BLaER1 (cell line): ENCODE data around the gene EPHA1.

ENCODE experiments used
- H3K27ac ChIP-seq: shearing (Covaris generic); formaldehyde crosslinking; 2 replicates; pipeline ENCODE4 v1.8.1; 2022
- H3K27me3 ChIP-seq: shearing (Covaris generic); formaldehyde crosslinking; 2 replicates; pipeline ENCODE4 v1.8.1; 2022
- H3K36me3 ChIP-seq: shearing (Covaris generic); formaldehyde crosslinking; 2 replicates; pipeline ENCODE4 v1.8.1; 2022
- H3K4me1 ChIP-seq: shearing (Covaris generic); formaldehyde crosslinking; 2 replicates; pipeline ENCODE4 v1.8.1; 2022
- H3K4me2 ChIP-seq: shearing (Covaris generic); formaldehyde crosslinking; 2 replicates; pipeline ENCODE4 v1.8.1; 2022
- H3K4me3 ChIP-seq: shearing (Covaris generic); formaldehyde crosslinking; 2 replicates; pipeline ENCODE4 v1.8.1; 2022
- H3K9ac ChIP-seq: shearing (Covaris generic); formaldehyde crosslinking; 2 replicates; pipeline ENCODE4 v1.8.1; 2022
- H3K9me3 ChIP-seq: shearing (Covaris generic); formaldehyde crosslinking; 2 replicates; pipeline ENCODE4 v1.8.1; 2022
- H4K20me1 ChIP-seq: shearing (Covaris generic); formaldehyde crosslinking; 2 replicates; pipeline ENCODE4 v1.8.1; 2022
- Cebpa-rat ChIP-seq: shearing (Covaris generic); IDR thresholded peaks from 2 replicates; pipeline ENCODE4 v1.8.1; 2022

Gene EPHA1

GRCh38 chr7:143362131-143363015 is 46.3 kb downstream of the EPHA1 start, which contains the start of gene FAM131B:
Gene FAM131B, minus strand, starts transcription at chr7:143362713. Its CDS starts 110 bp downstream, at chr7:143362603.
- H3K27ac ChIP-seq = no peak within 1 kb of the TSS
- H3K4me3 ChIP-seq = peak within 1 kb of the TSS; percentile 71
- peaks cover 9% of the 10 kb centered on the region; the same call in 1 of the 2 replicates for H3K4me1 ChIP-seq
- H3K9ac ChIP-seq = peak within 1 kb of the TSS; percentile 38; the same call in 1 of the 2 replicates
- H3K36me3 ChIP-seq = no peaks in the 10 kb centered on the region
- peaks cover 26% of the 10 kb centered on the region for H4K20me1 ChIP-seq
- H3K27me3 ChIP-seq = peaks cover 80% of the 10 kb centered on the region
- H3K9me3 ChIP-seq = no peaks in the 10 kb centered on the region
- TF ChIP-seq Cebpa-rat = no peak
- H3K4me2 ChIP-seq = peak within 1 kb of the TSS; percentile 98

DNA sequence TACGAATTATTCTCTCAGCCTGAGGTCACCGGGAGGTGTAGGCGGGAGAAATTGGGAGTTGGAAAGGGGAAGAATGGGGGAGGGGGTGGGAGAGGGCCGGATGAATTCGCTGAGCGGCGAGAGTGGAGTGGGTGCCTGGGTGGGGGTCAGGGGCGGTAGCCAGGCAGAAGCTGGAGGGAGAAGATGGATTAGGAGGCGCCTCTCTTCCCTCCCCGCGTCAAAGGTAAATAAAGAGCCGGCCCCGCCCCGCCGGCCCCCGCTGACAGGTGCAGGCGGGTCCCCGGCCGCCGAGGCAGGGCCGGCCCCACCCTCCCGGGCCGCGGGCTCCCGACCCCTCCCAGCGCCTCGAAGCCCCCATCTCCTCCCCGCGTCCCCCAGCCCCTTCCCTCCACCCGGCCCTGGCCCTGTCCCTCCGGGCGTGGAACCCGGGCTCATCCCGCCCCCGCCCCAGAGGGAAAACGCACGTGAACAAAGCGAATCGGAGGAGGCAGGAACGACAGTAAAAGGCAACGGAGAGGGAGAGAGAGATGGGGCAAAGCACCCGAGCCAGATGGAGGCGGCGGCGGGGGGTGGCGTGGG is 47.0 kb downstream of the EPHA1 start:
- peaks cover 26% of the 10 kb centered on the region for H4K20me1 ChIP-seq
- peaks cover 9% of the 10 kb centered on the region; the same call in 1 of the 2 replicates for H3K4me1 ChIP-seq
- no peaks in the 10 kb centered on the region for H3K9me3 ChIP-seq
- no peaks in the 10 kb centered on the region for H3K36me3 ChIP-seq
- H3K27ac ChIP-seq = no peak overlapping the region
- H3K9ac ChIP-seq = no peak overlapping the region
- peak overlapping the region; percentile 98 for H3K4me2 ChIP-seq
- TF ChIP-seq Cebpa-rat = no peak
- H3K4me3 ChIP-seq = peak overlapping the region; percentile 71
- H3K27me3 ChIP-seq = peaks cover 80% of the 10 kb centered on the region

GRCh38 chr7:143360788-143361551 is 47.7 kb downstream of the EPHA1 start:
- H4K20me1 ChIP-seq = peaks cover 26% of the 10 kb centered on the region
- no peak overlapping the region for H3K9ac ChIP-seq
- no peaks in the 10 kb centered on the region for H3K9me3 ChIP-seq
- no peaks in the 10 kb centered on the region for H3K36me3 ChIP-seq
- H3K27me3 ChIP-seq = peaks cover 80% of the 10 kb centered on the region
- H3K27ac ChIP-seq = no peak overlapping the region
- no peak overlapping the region for H3K4me3 ChIP-seq
- H3K4me2 ChIP-seq = no peak overlapping the region
- TF ChIP-seq Cebpa-rat = no peak
- H3K4me1 ChIP-seq = peaks cover 9% of the 10 kb centered on the region; the same call in 1 of the 2 replicates

DNA sequence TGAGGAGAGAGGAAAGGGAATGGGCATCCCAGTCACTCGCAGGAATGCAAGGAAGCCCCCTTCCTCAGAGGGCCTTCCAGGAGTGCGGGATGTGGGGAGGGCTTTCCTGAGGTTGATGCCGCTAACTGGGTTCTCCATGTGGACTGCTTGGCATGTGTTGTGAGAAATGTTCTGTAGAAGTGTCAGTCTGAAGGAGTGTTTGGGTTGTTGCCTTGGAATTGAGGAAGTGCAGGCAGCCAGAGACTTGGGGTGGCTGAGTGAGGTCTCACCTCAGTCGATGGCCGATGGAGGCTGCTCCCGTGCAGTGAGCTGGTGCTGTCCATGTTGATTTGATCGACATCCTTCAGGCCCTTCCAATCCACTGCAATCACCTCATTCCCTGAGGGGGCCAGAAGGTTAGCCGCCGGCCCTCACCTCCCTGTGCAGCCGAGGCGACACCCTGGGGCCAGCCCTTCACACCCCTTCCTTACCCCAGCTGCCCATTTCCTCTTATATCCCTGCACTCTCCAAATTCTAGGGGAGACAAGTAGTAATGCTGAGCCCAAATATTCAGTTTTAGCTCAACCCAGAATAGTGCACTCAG is 48.8 kb downstream of the EPHA1 start:
- H3K9me3 ChIP-seq = no peaks in the 10 kb centered on the region
- H3K4me2 ChIP-seq = no peak overlapping the region
- H3K27me3 ChIP-seq = peaks cover 73% of the 10 kb centered on the region
- H4K20me1 ChIP-seq = peaks cover 26% of the 10 kb centered on the region
- no peak for TF ChIP-seq Cebpa-rat
- H3K27ac ChIP-seq = no peak overlapping the region
- H3K9ac ChIP-seq = no peak overlapping the region
- peaks cover 9% of the 10 kb centered on the region; the same call in 1 of the 2 replicates for H3K4me1 ChIP-seq
- no peak overlapping the region for H3K4me3 ChIP-seq
- no peaks in the 10 kb centered on the region for H3K36me3 ChIP-seq

DNA sequence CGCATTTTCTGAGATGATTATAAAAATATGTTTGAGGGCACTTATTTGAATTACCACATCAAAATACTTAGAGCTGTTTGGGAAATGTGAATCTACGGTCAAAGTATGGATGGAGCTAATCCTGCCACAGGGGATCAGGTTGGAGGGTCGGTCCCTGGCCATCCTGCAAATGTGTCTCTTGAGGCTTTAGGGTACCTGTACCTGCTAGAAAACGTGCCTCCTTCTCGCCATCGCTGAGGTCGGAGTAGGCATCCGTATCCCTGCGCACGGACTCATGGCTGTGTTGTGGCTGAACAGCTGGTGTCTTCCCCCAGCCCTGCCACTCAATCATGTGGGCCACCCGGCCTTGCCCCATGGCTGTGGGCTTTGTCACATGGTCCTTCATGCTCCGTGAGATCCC is 50.0 kb downstream of the EPHA1 start:
- Histone ChIP-seq H3K27me3 (peaks cover 60% of the 10 kb centered on the region), H3K9ac (no peak overlapping the region), H3K36me3 (no peaks in the 10 kb centered on the region), H3K4me1 (peaks cover 16% of the 10 kb centered on the region; the same call in 1 of the 2 replicates), H3K9me3 (no peaks in the 10 kb centered on the region), H3K27ac (no peak overlapping the region), H4K20me1 (peaks cover 25% of the 10 kb centered on the region), H3K4me3 (no peak overlapping the region), H3K4me2 (peak overlapping the region; percentile 32; the same call in 1 of the 2 replicates)
- TF ChIP-seq Cebpa-rat = no peak

DNA sequence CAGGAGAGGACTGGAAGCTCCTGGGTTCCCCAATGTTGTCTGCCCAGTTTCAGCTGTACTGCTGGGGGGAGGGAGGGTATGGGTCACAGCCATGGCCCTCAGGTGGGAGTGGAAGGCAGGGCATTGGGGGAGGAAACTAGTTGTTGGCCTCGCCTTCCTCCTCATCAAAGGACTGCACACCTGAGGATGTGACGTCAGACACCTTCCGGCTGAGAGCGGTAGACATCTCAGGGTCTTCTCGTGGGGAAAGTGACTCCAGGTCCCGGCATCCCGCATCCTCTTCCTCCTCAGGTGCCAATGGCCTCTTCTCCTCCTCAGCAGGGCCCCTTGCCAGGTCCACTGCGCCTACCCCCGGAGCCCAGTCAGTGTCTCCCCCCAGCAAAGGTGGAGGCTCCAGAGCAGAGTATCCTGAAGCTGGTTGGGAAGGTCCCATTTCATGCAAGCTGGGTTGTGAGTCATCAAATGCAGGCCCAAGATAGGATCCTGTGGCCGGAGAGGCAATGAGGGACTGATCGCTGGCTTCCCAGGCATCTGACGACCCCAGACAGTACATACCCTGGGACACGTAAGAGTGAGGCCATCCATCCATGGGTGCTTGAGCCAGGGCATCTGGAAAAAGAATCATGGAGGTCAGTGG is 52.1 kb downstream of the EPHA1 start:
- no peak for TF ChIP-seq Cebpa-rat

DNA sequence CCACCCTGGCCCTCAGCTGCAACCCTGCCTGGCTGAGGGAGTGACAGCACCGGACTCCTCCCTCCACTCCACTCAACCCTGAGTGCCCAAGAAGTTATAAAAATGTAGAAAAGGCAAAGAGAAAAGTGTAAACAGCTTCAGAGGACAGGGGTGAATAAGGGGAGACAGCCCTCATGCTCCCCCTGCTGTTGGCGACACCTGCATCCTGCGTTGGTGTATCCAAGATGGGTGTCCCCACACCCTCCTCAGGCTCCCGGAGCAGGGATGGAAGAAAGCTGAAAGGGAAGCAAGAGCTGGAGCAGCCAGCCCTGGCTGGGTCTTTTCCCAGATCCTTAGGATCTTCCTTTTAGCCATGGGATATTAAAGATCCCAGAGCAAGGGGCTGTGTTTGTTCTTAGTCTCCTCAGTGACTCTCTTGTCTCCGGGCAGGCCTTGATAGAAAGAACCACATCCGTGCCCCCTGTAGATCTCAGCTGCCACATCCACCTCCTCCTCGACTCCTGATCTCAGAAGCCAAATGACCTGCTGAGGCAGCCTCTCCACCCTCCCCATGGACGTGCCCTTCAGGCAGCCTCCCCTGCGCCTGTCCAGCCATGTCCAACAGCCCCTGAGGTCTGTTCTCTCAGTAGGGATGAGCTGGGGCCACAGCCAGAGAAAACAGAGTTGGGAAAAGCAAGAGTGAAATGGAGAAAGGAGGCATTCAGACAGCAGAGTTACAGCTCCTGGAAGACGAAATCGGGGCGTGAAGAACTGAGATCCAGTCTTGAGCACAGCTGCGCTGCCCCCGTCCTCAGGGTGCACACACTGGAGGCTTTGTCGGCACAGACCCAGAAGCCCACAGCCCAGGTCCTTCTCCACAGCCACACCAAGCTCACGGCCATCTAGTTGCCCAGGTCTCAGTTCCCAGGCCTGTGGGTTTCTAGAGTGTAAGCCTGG is 52.9 kb downstream of the EPHA1 start:
- peaks cover 31% of the 10 kb centered on the region for H3K27me3 ChIP-seq
- no peak overlapping the region for H3K4me3 ChIP-seq
- H3K4me1 ChIP-seq = peaks cover 19% of the 10 kb centered on the region; the same call in 1 of the 2 replicates
- H3K4me2 ChIP-seq = no peak overlapping the region
- 0 out of 2 replicates have a peak, but pooled peaks cover 13% of the 10 kb centered on the region for H4K20me1 ChIP-seq
- no peak for TF ChIP-seq Cebpa-rat
- no peaks in the 10 kb centered on the region for H3K9me3 ChIP-seq
- H3K9ac ChIP-seq = no peak overlapping the region
- no peaks in the 10 kb centered on the region for H3K36me3 ChIP-seq
- H3K27ac ChIP-seq = no peak overlapping the region

More for the DNA sequence above, 52.1 kb downstream of the EPHA1 start:
- no peak overlapping the region for H3K27ac ChIP-seq
- no peaks in the 10 kb centered on the region for H3K9me3 ChIP-seq
- H3K4me1 ChIP-seq = peaks cover 19% of the 10 kb centered on the region; the same call in 1 of the 2 replicates
- no peak overlapping the region for H3K4me3 ChIP-seq
- no peaks in the 10 kb centered on the region for H3K36me3 ChIP-seq
- 0 out of 2 replicates have a peak, but pooled peaks cover 16% of the 10 kb centered on the region for H4K20me1 ChIP-seq
- no peak overlapping the region for H3K4me2 ChIP-seq
- peaks cover 39% of the 10 kb centered on the region for H3K27me3 ChIP-seq
- H3K9ac ChIP-seq = no peak overlapping the region

DNA sequence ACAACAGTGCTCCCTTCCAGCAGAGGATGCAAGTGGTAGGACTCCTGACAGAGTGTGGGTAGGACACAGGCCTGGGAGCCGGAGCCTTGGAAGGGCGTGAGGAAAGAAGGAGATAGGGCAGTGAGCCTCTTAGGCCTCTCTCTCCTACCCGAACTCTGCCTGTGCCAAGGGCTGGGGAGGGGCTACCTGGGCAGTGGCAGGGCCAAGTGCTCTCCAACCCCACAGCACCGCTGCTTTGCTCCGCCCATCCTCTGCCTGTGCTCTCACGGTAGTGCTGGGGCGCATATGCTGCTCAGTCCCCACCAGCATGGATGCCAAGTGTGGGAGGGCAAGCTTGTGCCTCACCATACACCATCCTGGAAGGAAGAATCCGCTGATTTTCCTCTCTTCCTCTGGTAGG is 53.7 kb downstream of the EPHA1 start:
- Histone ChIP-seq H3K9ac (no peak overlapping the region), H3K36me3 (no peaks in the 10 kb centered on the region), H3K4me3 (no peak overlapping the region), H3K27me3 (peaks cover 24% of the 10 kb centered on the region), H3K4me2 (no peak overlapping the region), H4K20me1 (0 out of 2 replicates have a peak, but pooled peaks cover 5% of the 10 kb centered on the region), H3K4me1 (peaks cover 19% of the 10 kb centered on the region; the same call in 1 of the 2 replicates), H3K27ac (no peak overlapping the region), H3K9me3 (no peaks in the 10 kb centered on the region)
- no peak for TF ChIP-seq Cebpa-rat
